Activated T-cell treated with anti-CD3 and anti-CD28 coated beads for 48 hours (primary cell): ENCODE measurements around the gene NKX2-1.

Source experiments
- DNase-seq: peaks from one replicate; pipeline ENCODE4 v3.0.0-alpha.2; 2020; ENCODE audit warnings: low read depth

Gene NKX2-1

DNA sequence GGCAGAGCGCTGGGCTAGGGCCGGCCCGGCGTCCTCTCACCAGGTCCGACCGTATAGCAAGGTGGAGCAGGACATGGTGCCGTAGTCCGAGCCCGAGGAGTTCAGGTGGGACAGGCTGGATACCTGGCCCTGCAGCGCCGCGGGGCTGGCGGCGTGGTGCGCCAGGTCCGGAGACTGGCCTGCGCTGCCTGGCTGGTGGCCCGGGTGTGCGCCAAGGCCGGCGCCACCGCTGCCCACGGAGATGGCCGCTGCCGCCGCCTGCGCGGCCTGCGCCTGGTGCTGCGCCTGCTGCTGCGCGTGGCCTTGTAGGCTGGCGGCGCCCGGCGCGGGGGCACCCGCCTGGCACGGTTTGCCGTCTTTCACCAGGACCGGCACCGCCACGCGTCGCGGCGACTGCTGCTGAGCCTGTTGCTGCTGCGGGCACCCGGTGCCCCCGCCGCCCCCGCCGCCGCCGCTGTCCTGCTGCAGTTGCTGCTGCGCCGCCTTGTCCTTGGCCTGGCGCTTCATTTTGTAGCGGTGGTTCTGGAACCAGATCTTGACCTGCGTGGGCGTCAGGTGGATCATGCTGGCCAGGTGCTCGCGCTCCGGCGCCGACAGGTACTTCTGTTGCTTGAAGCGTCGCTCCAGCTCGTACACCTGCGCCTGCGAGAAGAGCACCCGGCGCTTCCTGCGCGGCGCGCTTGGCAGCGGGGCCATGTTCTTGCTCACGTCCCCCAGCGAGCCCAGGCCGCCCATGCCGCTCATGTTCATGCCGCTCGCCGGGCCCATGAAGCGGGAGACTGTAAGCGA, 2.6 kb downstream of the NKX2-1 start:
- DNase-seq: no peak

DNA sequence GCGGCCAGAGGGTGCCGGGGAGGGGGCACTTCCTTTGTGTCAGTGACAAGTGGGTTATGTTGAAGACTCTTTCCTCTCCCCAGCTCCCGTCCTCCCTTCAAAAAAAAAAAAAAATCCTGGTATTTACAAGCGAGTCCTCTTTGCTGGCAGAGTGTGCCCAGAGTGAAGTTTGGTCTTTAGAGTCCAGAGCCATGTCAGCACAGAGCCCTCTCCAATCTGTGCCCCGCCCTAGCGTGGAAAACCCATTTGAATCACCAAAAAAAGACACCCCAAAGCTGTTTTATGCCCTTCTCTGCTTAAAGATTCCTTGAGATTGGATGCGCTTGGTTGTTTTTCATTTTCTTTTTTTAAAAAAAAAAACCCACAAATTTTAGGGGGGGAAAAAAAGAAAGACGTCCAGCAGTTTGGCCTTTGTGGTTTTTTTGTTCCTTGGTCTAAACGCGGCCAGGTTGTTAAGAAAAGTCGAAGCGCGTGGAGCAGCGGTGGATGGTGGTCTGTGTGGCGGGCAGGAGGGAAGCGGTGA, 3.3 kb downstream of the NKX2-1 start:
- DNase-seq: no peak

DNA sequence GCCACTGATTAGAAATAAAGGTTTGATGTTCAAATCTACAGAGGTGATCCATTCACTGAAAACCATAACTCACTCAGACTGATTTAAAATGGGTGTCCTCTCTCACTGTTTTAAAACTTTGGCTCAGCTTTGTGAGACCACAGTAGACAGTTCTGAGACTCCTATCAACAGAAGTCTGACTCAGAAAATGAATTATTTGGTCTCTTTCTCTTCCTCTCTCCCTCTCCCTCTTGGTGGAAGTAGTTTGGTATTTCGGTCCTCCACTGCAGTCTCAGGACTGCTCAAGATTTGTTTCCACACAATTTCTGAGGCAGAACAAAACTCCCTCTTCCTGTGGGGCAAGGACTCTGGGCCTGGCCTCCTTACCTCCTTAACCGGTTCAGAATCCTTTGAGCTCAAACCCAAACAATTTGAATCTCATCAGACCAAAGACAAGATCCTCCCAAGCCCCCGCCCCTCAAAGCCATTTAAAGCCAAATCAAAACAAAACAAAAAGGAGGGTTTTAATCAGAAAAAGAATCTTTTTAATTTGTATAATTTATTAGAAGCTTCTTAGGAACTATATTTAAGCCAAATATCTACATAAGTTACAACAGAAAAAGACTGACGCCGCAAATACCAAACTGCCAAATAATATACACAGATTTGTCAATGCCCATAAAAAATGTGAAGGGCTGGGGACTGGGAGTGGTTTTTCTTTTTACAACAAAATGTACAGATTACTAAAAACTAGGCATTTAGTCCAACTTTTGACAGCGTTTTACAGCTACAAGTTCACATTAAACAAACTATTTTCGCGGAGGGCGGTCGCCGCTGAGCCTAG, 3.9 kb downstream of the NKX2-1 start:
- DNase-seq: no peak

DNA sequence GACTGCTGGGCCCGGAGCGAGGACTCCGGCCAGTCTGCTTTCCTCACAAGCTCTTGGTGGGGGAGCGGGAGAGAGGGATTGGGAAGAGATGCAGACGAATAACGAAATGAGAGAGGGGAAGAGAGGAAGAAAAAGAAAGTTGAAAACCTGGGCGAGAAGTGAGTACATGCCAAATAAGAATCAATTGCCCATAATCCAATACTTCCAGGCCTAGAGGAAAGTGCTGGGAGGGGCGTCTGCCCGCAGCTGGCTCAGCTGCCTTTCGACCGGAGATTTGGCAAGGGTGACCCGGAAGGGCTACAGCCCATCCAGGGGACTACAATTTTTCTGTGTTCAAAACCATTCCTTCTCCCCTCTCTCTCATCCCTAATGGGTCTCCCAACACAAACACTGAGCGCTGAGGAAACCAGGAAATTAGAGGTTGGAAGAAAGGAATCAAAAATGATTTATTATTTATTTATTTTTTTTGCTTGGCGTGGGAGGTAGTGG, 4.9 kb downstream of the NKX2-1 start:
- no peak for DNase-seq

DNA sequence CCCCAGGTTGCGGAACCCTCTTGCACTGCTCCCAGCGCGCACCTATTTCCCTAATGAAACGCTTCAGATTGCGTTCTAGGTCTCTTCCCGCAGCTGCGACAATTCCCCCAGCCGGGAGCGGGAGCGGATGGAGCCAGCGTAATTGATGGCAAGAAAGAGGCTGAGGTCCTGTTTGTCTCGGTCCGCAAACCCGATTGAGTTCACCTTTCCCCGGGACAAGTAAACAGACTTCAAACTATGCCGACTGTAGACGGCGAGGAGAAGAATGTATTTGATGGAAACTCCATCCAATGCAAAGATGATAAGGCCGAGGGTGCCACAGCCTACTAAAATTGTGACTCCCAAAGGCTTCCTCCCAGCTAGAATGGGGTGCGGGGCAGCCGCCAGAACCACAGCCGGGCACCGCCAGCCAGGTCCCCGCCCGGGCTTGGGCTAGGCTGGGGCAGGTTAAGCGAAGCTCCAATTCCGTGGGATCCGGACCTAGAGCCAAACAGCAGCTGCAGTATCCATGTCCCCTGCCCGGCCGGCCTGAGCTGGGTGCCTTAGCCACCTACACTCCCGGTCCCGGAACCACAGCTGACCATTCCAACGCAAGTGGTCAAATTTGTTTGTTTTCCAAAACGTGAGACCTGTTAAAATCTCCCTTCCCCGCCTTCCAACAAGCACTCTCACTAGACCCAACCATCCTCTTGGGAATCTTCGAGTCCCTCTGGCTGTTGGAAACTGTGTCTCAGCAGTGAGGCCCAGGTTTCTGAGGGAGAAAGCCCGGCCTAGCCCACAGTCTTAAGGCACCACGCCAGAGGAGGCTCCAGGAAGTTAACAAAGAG, 5.5 kb downstream of the NKX2-1 start:
- no peak for DNase-seq

DNA sequence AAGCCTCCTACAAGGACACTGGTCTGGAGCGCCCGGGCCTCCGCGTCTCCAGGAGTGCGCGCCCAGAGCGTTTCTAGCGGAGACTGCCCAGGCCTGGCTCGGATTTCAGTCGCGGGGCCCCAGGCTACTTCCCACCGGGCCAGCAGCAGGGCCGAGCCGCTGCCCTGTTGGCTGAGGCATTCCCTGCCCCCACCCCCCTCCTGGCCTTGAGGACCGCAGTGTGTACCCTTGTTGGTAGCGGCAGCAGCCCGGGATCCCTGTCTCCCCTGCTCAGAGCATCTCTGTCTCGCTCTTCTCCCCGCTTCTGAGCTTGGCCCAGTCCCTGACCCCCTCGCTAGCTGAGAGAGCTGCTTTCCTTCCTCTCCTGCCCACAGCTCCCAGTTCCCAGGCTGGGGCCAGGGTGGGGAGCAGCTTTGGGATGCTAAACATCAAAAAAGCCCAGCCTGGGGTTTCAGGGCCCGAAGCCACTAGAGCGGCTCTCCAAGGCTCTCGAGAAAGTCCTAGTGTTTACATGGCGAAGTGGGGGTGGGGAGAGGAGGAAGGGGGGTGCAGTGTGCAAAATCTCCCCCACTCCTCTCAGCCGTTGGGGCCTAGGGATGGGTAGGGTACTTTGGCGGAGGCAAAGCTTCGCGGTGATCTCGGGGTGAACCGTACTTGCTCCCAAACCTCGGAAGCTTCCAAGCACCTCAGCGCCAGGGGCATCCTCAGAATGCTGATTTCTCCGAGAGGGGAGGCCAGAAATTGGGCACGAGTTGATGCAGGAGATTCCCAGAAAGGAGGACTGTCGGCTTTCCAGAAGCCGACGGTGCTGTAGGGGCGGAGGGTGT, 6.4 kb downstream of the NKX2-1 start:
- no peak for DNase-seq

DNA sequence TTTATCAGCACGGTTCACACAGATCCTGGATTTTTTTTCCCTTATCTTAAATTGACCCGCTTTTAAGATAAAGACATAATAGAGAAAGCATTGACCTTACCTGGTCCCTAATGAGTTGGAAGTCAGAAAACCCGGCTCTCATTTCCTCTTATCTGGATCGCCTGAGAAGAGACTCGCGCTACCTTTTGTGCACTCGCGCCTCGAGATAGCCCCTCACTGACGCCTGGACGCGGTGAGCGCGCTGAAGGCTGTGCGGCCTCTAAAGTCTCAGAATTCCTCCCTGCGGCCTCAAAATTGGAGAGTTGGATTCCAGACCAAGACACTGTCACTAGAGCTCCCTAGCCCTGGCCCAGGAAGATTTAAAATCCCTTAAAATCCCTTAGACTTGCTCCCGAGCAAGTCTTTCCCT, 7.0 kb downstream of the NKX2-1 start:
- DNase-seq: no peak

DNA sequence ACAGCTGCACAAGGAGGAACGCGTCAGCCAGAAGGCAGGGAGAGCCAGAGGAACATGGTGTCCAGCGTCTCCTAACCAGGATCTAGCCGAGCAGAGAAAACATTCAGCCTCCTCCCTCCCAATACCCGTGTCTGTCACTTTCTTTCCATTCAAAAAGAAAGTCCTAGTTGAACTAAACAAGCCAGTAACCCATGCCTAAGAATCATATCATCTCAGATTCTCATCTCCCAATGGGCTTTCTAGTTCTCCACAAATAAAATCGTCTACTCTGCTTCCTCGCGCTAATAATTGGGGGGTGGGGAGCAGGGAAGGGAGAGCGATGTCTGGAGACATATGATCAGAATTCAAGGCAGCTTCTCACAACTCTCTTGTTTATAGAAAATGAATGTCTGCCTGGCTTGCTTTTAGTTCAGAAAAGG, 7.4 kb downstream of the NKX2-1 start:
- no peak for DNase-seq

DNA sequence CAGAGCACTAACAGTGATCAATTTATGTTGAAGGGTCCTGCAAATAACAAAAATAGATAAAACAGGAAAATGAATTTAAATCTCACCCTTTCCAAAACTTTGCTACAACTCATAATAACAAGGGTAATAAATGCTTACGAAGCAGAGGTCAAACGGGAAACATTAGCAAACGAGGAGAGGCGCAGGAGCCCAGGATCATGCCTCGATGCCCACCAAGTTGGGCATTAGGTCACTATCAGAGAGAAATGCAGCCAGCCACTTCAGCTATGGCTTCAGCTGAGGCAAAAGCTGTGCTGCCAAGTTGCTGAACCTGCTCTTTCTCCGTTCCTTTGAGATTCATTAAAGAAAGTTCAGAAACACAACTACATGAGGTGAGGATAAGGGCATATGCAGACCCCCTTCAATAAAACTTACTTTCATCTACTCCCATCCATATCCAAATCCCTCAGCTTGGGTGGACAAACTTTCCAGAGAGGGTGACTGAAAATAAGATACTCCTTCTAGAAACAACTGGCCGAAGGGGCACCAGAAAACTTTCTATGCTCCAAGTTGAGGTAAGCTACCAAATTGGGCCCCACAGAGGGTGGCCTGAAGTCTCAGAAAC, 7.9 kb downstream of the NKX2-1 start:
- DNase-seq: no peak

DNA sequence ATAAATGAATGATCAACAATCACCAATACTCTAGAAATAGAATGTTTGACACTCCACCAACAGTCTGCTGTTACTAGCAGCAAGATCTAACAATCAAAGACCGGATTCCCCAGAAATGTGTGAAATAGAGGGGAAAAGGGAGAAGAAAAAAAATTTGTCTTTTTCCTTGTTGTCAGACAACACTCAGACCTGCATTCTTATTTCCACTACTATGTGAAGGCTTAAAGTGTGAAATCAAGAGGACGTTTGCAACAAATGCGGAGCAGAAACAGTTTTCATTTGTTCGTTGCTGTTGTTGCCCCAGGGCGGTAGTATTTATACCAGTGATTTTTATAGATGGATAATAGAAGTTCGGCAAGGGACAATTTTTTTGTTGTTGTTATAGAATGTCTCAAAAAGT, 9.2 kb downstream of the NKX2-1 start:
- DNase-seq: no peak

DNA sequence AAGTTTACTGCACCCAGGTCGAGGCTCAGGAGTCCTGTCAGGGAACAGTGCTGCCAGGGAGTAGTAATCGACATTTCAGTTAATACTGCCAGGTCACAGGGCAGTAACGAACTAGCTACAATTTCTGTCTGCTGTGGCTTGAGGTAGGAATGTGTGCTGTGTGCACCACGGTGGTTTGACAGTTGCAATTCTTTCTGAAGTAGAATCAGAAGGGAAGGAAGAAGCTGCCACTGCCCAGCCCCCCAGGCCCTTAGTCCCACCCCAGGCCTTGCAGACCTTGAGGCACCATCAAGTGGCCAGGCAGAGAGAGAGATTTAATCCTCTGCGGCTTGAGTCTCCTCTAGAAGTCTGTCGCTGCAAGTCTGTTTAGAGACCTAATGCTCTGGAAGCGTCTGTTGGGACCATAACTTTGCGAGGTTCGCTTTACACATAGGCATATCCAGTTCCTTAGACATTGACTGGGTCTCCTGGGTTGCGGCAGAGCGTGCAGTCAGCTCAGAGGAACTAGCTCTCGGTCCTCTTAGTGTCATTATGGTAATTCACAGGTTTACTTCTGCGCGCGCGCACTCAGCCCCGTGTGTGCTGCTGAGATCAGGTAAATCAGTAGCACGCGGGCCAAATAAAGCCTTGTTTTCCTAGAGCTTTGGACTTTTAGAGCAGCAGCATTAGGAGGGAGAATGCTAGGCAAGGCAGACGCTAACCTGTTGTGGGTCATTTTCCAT, 9.8 kb downstream of the NKX2-1 start:
- DNase-seq: no peak

DNA sequence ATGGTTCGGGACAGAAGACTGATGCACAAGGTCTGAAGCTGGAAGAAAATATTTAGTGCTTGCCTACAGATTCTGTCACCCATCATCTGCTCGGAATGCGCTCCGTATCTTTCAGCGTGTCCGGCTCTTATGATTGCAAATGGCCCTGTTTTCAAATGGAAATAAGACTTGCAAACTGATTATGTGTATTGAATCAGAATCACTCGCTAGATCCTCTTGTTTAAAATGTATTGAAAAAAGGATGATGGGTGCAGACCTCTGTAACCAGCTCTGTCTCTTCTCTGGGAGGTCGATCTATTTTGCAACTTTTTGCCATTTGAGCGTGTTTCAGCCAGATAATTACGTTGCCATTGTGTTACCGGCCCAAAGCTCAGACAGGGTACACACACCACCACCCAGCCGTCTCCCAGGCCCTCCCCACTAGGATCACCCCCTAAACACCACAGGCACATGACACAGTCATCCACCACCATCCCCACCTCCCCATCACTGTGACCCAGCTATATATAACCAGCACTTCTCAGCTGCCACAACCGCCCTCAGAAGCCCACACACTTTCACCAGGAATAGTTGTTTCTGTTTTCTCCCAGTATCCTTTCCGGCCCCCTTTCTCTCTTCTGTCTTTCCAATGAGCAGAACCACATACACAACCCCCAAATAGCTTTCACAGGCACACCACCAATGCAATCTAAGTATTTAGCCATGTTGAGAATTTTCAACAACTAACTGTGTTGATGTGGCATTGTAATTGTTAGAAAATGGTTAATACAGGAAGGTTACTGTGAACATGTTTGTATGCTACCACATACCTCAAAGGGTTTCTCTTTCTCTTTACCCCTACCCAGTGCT, 10.7 kb downstream of the NKX2-1 start:
- DNase-seq: no peak

DNA sequence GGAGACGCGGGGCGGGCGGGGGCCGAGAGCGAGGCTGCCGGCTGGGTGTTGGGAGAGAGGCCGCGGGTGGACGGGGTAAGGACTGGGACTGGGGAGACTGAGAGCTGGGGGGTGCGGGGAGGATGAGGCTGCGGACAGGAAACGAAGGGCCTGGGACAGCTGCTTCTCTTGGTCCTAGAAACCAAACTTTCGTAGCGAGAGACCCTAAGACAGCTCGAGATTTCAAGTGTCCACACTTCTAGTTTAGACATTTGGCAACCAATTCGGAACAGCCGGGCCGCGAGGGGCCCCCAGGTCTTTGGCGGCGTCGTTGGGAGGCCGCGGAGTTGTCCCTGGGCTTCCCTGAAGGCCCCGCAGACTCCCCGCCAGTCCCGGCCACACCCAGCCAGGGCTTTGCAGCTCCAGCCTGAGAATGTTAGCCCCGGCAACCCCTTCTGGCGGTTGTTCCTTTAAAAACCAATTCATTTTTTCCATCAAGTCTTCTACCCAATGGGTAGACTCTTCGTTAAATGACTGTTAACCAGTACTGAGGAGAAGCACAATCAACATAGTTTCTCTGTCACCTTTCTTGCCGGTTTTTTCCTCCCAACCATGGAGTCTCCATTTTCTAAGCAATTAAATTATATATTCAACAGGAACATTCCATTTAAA, 11.5 kb downstream of the NKX2-1 start:
- DNase-seq: no peak

DNA sequence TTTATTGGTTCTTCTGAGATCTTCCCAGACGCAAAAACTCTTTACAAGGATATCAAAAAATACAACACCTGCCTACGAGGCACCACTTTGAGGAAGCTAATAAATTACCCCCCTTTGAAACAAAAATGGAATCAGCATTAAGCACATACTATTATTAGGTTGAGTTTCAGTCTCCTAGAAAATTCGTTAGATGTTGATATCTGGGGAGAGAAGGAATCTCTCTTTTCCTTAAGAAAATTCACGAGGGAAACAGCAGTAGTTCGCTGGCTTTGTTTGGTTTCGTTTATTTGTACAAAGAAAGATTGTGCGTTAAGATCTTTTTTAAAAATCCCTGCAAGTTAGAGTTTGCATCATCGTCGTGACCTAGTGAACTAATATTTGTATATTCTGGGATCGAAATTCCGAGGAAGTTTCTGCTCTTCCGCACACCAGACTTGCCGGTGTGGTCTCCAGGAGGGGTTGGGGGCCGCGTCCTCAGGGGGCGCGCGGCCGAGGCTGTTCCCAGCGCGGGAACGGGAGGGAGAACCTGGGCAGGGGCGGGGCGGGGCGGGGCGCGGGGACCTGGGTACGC, 12.1 kb downstream of the NKX2-1 start:
- no peak for DNase-seq

DNA sequence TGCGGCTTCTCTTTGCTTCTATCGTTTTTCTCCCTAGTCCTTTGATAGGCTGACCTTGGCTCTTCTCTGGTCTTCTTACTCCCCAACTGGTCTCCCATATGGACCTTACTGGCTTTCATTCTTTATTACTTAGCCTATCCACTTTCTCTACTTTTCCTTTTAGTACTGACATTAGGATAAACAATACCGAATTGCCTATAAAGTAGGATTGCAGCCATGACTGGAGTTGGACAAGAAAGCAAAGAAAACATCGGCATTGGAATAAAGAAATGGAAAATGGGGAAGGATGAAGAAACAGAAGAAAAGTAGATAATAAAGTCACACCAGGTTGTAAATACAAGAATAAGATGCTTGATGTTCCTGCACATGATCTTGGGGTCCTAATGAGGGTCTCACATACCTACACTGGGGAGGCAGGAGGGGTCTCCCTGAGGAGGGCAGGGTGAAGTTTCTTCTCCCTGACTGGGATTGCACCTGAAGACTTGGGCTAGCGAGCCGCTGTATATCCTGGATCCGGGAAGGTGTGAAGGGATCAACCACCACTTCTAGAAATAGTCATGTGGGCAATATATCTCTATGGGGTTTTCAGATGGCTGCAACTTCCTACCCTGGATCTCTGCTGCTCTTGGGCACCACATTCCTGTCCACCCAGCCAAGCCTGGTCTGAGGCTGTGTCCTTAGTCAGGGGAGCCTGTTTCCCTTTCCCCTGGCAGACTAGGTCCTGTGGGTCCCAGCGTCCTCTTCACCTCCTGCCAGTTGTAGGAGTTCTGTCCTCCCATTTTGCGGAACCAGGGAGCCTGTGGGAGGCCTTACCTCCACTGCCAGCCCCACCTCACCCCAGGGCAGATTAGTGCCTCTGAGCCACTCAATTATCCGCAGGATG, 13.1 kb downstream of the NKX2-1 start:
- no peak for DNase-seq

DNA sequence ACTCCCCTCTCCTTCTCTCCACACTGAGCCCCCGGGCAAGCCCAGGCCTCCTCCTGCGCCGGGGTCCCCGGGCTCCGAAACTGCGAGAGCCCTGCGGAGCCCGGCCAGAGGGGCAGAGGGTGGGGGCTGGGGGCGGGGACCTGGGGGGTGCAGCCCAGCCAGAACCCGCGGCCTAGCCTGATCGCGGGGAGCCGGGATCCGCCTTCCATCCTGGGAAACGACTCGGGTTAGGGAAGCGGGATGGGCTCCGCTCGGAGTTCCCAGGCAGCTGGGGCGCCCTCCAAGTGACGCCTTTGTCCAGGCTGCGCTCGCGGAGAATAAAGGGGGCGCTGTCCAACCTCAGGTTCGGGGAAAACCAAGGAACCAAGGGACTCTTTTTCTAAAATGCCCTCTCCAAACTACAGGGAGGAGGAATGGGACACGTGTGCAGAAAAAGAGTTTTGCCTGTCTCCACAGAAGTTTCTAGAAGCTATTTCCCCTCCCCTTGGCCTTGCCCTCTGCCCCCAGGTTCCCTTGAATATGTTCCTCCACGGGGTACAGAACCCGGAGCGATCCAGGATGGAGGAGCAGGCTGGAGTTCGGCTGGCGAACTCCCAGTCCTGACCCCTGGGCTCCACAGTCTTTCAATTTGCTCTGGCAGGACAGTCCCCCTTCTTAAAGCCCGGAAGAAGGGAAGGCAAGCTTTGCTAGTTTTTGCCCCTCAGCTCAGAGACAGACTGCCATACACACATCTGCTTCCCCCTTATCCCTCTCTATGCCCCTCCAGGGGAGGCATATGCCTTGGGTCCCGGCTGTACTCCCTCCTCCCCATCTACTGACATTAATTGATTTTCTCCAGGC, 13.9 kb downstream of the NKX2-1 start:
- no peak for DNase-seq
